ENCODE measurements around the gene SLC35A1.

Gene SLC35A1

GRCh38 chr6:87472525-87473418 lies at the start of gene SLC35A1:
Gene SLC35A1 (plus strand): TSS chr6:87472974. CDS start chr6:87473004, 30 bp downstream.
- peak; percentile 86 to 87 for DNase-seq (ENCODE audit: low read depth in 2 of 2)
- TF ChIP-seq, protein P1, sequence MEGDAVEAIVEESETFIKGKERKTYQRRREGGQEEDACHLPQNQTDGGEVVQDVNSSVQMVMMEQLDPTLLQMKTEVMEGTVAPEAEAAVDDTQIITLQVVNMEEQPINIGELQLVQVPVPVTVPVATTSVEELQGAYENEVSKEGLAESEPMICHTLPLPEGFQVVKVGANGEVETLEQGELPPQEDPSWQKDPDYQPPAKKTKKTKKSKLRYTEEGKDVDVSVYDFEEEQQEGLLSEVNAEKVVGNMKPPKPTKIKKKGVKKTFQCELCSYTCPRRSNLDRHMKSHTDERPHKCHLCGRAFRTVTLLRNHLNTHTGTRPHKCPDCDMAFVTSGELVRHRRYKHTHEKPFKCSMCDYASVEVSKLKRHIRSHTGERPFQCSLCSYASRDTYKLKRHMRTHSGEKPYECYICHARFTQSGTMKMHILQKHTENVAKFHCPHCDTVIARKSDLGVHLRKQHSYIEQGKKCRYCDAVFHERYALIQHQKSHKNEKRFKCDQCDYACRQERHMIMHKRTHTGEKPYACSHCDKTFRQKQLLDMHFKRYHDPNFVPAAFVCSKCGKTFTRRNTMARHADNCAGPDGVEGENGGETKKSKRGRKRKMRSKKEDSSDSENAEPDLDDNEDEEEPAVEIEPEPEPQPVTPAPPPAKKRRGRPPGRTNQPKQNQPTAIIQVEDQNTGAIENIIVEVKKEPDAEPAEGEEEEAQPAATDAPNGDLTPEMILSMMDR (IDR thresholded peaks at IDR 0.05; ENCODE audit: low read depth, low read length), result peak; percentile 12

GRCh38 chr6:87426789-87427188 lies 46.0 kb upstream of the SLC35A1 start:
- DNase-seq (ENCODE audit: low read depth in 2 of 2), result no peak
- TF ChIP-seq, protein P1 (IDR thresholded peaks at IDR 0.05; ENCODE audit: low read depth, low read length), result no peak
- no peak overlapping the region for H3K4me3 ChIP-seq (replicated peaks in 1 of 2; ENCODE audit: low read depth in 2 of 2, low read length in 2 of 2)

More at GRCh38 chr6:87472525-87473418, at the start of gene SLC35A1:
- H3K4me3 ChIP-seq (replicated peaks in 1 of 2; ENCODE audit: low read depth in 2 of 2, low read length in 2 of 2), result peak within 1 kb of the TSS; percentile 75 to 85

DNA sequence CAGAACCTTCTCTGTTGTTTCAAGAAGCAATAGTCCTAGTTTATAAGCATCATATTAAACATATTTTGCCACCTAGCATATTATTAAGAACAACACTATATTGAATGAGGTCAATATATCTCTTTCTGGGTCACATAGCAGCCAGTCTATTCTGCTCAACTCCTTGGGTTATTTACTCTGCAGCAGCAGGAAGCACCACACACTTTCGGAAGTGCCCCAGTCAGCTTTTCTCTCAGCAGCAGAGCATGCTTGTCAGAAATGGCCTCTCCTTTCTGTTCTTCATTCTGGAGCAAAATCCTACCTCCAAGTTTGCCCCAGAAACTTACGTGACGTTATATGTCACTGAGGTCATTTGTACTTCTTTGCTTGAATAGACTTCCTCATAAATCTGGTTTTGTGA lies 42.3 kb upstream of the SLC35A1 start:
- H3K4me3 ChIP-seq (replicated peaks in 1 of 2; ENCODE audit: low read depth in 2 of 2, low read length in 2 of 2), result no peak overlapping the region
- TF ChIP-seq, protein P1 (IDR thresholded peaks at IDR 0.05; ENCODE audit: low read depth, low read length), result no peak
- no peak for DNase-seq (ENCODE audit: low read depth in 2 of 2)

- H3K4me3 ChIP-seq (replicated peaks in 1 of 2; ENCODE audit: low read depth in 2 of 2, low read length in 2 of 2), result no peak overlapping the region
- peak in 1 of 2 donors; percentile 44 for DNase-seq (ENCODE audit: low read depth in 2 of 2)
- TF ChIP-seq, protein P1 (IDR thresholded peaks at IDR 0.05; ENCODE audit: low read depth, low read length), result no peak
These were observed 41.5 kb upstream of the SLC35A1 start for GRCh38 chr6:87431263-87431662.

GRCh38 chr6:87436435-87436834 lies 36.3 kb upstream of the SLC35A1 start:
- DNase-seq (ENCODE audit: low read depth in 2 of 2), result peak; percentile 68 to 75
- H3K4me3 ChIP-seq (replicated peaks in 1 of 2; ENCODE audit: low read depth in 2 of 2, low read length in 2 of 2), result no peak overlapping the region
- TF ChIP-seq, protein P1 (IDR thresholded peaks at IDR 0.05; ENCODE audit: low read depth, low read length), result no peak

DNA sequence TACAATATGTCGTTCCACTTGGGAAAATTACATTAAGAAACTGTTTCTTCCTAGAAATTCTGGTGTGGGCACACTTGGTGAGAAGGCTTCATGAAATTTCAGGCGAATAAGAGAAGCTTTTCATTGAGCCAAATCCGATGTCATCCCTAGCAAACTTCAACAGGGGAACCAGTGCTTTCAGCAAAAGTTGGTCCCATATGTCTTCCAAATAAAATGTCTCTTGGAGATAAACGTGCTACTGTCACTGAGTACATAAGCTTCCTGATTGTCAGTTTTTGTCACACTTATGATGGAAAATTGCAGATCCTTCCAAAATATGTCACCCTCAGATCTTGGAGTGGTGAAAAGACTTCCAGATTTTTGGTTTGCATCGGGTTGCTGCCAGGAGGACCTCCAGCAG lies 31.1 kb upstream of the SLC35A1 start:
- TF ChIP-seq, protein P1 (IDR thresholded peaks at IDR 0.05; ENCODE audit: low read depth, low read length), result no peak

More for the DNA sequence above, 31.1 kb upstream of the SLC35A1 start:
- DNase-seq (ENCODE audit: low read depth in 2 of 2), result no peak
- no peak overlapping the region for H3K4me3 ChIP-seq (replicated peaks in 1 of 2; ENCODE audit: low read depth in 2 of 2, low read length in 2 of 2)
